Esophagus muscularis mucosa (tissue), 4 donors: ENCODE results near the gene AKAP13.

ENCODE experiments used
- EP300 ChIP-seq: sonication (generic); formaldehyde crosslinking; IDR thresholded peaks from one replicate; pipeline ENCODE4 v1.6.1; 2017; ENCODE audit warnings: antibody characterized with exemption
- POLR2A ChIP-seq: fragments of 450-650 bp; IDR thresholded peaks from one replicate; pipeline ENCODE4 v1.6.1; 2017; ENCODE audit warnings: antibody characterized with exemption, moderate library complexity, mild to moderate bottlenecking, low read depth
- POLR2AphosphoS5 ChIP-seq, 2 donors: sonication (generic); formaldehyde crosslinking; IDR thresholded peaks; one replicate each; pipeline ENCODE4 v1.6.1; 2017; ENCODE audit warnings: antibody characterized with exemption in 2 of 2
- TF ChIP-seq, protein P1 (sequence below), 3 experiments: fragments of 200-600 bp in 2 of 3; fragments of 450-650 bp in 1 of 3; sonication (generic) in 2 of 3; IDR thresholded peaks; one replicate each; pipeline ENCODE4 v1.5.1; 2017 to 2019; ENCODE audit warnings: antibody characterized with exemption in 3 of 3, mild to moderate bottlenecking in 2 of 3, moderate library complexity in 1 of 3

DNA sequence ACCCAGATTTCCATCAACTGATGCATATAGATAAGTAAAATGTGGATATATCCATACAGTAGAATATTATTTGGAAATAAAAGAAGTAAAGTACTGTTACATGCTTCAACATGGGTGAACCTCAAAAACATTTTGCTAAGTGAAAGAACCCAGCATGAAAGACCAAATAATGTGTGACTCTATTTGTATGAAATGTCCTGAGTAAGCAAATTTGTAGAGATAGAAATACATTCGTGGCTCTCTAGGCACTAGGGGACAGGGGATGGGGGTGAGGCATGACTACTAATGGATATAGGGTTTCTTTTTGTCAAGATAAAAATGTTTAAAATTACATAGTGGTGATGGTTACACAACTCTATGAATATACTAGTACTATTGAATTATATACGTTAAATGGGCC lies 250.6 kb downstream of the AKAP13 start:
- TF ChIP-seq, protein P1, sequence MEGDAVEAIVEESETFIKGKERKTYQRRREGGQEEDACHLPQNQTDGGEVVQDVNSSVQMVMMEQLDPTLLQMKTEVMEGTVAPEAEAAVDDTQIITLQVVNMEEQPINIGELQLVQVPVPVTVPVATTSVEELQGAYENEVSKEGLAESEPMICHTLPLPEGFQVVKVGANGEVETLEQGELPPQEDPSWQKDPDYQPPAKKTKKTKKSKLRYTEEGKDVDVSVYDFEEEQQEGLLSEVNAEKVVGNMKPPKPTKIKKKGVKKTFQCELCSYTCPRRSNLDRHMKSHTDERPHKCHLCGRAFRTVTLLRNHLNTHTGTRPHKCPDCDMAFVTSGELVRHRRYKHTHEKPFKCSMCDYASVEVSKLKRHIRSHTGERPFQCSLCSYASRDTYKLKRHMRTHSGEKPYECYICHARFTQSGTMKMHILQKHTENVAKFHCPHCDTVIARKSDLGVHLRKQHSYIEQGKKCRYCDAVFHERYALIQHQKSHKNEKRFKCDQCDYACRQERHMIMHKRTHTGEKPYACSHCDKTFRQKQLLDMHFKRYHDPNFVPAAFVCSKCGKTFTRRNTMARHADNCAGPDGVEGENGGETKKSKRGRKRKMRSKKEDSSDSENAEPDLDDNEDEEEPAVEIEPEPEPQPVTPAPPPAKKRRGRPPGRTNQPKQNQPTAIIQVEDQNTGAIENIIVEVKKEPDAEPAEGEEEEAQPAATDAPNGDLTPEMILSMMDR (IDR thresholded peaks at IDR 0.05), result no peak
- no peak for TF ChIP-seq POLR2A
- no peak for TF ChIP-seq EP300
- no peak for TF ChIP-seq POLR2AphosphoS5 (IDR thresholded peaks at IDR 0.05)
